Epithelial cell of prostate (primary cell): ENCODE results near the gene COL27A1.
"Not testable (repeated sequence)": the region's sequence is repeated elsewhere in the genome, so short reads cannot be mapped to it uniquely, and the experiment has no call there.

Experiments
- DNase-seq: peaks from one replicate; pipeline ENCODE4 v3.0.0-alpha.2; 2011; ENCODE audit warnings: low read depth, low spot score
- H3K27ac ChIP-seq: fragments of 450-650 bp; 2 replicates; pipeline ENCODE4 v1.5.1; 2017; ENCODE audit warnings: mild to moderate bottlenecking

Gene COL27A1

GRCh38 chr9:114178756-114179450, 23.6 kb downstream of the COL27A1 start:
- no peak for DNase-seq
- no peak overlapping the region for H3K27ac ChIP-seq

GRCh38 chr9:114179516-114179915, 24.2 kb downstream of the COL27A1 start:
- H3K27ac ChIP-seq = no peak overlapping the region
- DNase-seq = no peak

- DNase-seq = no peak
- H3K27ac ChIP-seq = no peak overlapping the region
Measured at GRCh38 chr9:114180696-114181606, 25.6 kb downstream of the COL27A1 start.

- H3K27ac ChIP-seq = no peak overlapping the region
- DNase-seq = no peak
Measured at GRCh38 chr9:114181607-114182409, 26.5 kb downstream of the COL27A1 start.

GRCh38 chr9:114183006-114183405, 27.7 kb downstream of the COL27A1 start:
- no peak overlapping the region for H3K27ac ChIP-seq
- DNase-seq = no peak

GRCh38 chr9:114184071-114184470, 28.7 kb downstream of the COL27A1 start:
- H3K27ac ChIP-seq = no peak overlapping the region
- no peak for DNase-seq

- H3K27ac ChIP-seq = no peak overlapping the region
- DNase-seq = no peak
Measured at GRCh38 chr9:114184866-114185265, 29.5 kb downstream of the COL27A1 start.

GRCh38 chr9:114185570-114186490, 30.5 kb downstream of the COL27A1 start:
- DNase-seq = no peak
- H3K27ac ChIP-seq = no peak overlapping the region

- H3K27ac ChIP-seq = no peak overlapping the region
- DNase-seq = no peak
Measured at GRCh38 chr9:114186605-114187289, 31.4 kb downstream of the COL27A1 start.

- H3K27ac ChIP-seq = no peak overlapping the region
- DNase-seq = no peak
Measured at GRCh38 chr9:114187827-114188226, 32.5 kb downstream of the COL27A1 start.

- DNase-seq = no peak
Measured at GRCh38 chr9:114189823-114190562, 34.7 kb downstream of the COL27A1 start.

GRCh38 chr9:114190563-114190905, 35.2 kb downstream of the COL27A1 start:
- no peak overlapping the region for H3K27ac ChIP-seq
- DNase-seq = no peak

More at GRCh38 chr9:114189823-114190562, 34.7 kb downstream of the COL27A1 start:
- no peak overlapping the region for H3K27ac ChIP-seq

GRCh38 chr9:114191402-114191801, 36.1 kb downstream of the COL27A1 start:
- not testable (repeated sequence) for DNase-seq, H3K27ac ChIP-seq

- DNase-seq = no peak
Measured at GRCh38 chr9:114192539-114192938, 37.2 kb downstream of the COL27A1 start.

GRCh38 chr9:114193090-114193489, 37.8 kb downstream of the COL27A1 start:
- no peak for DNase-seq
- no peak overlapping the region for H3K27ac ChIP-seq

More at GRCh38 chr9:114192539-114192938, 37.2 kb downstream of the COL27A1 start:
- no peak overlapping the region for H3K27ac ChIP-seq

- no peak overlapping the region for H3K27ac ChIP-seq
- no peak for DNase-seq
Measured at GRCh38 chr9:114196117-114196516, 40.8 kb downstream of the COL27A1 start.

GRCh38 chr9:114196979-114197622, 41.8 kb downstream of the COL27A1 start:
- no peak for DNase-seq
- no peak overlapping the region for H3K27ac ChIP-seq
